CD4-positive, alpha-beta memory T cell (primary cell): ENCODE results near the gene CACNA1C. TPM values are rescaled to one million over a fixed set of nuclear protein-coding genes. Genes with fewer than 3 reads are reported as not detected.

Experiments used
- CTCF ChIA-PET: fragments of 350-600 bp; sonication (Branson Sonifier 250); formaldehyde crosslinking; loops from one replicate; lab custom pipeline; 2021; ENCODE audit warnings: inconsistent platforms; ENCODE audit not compliant: partially characterized antibody; lab: Charles Lee
- POLR2A ChIA-PET: fragments of 350-600 bp; sonication (Branson Sonifier 250); formaldehyde crosslinking; loops from one replicate; lab custom pipeline; 2021; ENCODE audit not compliant: partially characterized antibody; lab: Charles Lee
- DNase-seq, 5 donors: peaks; one replicate each; pipeline versions ENCODE4 v3.0.0 to v3.0.0-alpha.2; 2020 to 2022; ENCODE audit warnings: mixed read lengths in 1 of 5
- H3K27ac ChIP-seq: one replicate; pipeline ENCODE4 v1.7.0; 2013; ENCODE audit warnings: low read depth, low read length
- H3K27me3 ChIP-seq: 2 replicates; pipeline ENCODE4 v1.7.0; 2013; ENCODE audit warnings: mild to moderate bottlenecking, low read length, moderate library complexity; ENCODE audit not compliant: insufficient read depth
- H3K36me3 ChIP-seq: 2 replicates; pipeline ENCODE4 v1.7.0; 2013; ENCODE audit warnings: mild to moderate bottlenecking, low read length, moderate library complexity; ENCODE audit not compliant: insufficient read depth
- H3K4me1 ChIP-seq: 2 replicates; pipeline ENCODE4 v1.7.0; 2013; ENCODE audit warnings: mild to moderate bottlenecking, low read length, moderate library complexity; ENCODE audit not compliant: insufficient read depth
- H3K4me3 ChIP-seq, 2 donors: one replicate each; pipeline ENCODE4 v1.7.0; 2013; ENCODE audit warnings: low read length in 2 of 2, mild to moderate bottlenecking in 1 of 2
- H3K9me3 ChIP-seq, 2 donors: one replicate each; pipeline ENCODE4 v1.7.0; 2013; ENCODE audit warnings: low read length in 2 of 2, control low read depth in 1 of 2; ENCODE audit not compliant: control insufficient read depth in 1 of 2
- H3K27ac Mint-ChIP-seq, 7 donors: one replicate each; pipeline ENCODE4 v1.8.0; 2020 to 2021; ENCODE audit warnings: mixed read lengths in 7 of 7, mild to moderate bottlenecking in 6 of 7, inconsistent platforms in 3 of 7, moderate library complexity in 3 of 7
- H3K27me3 Mint-ChIP-seq, 2 donors: one replicate each; pipeline ENCODE4 v1.8.0; 2020 to 2021; ENCODE audit warnings: mixed read lengths in 2 of 2
- H3K36me3 Mint-ChIP-seq, 2 donors: one replicate each; pipeline ENCODE4 v1.8.0; 2020 to 2021; ENCODE audit warnings: mixed read lengths in 2 of 2, inconsistent platforms in 1 of 2, mild to moderate bottlenecking in 1 of 2
- H3K4me1 Mint-ChIP-seq, 4 donors: one replicate each; pipeline ENCODE4 v1.8.0; 2020 to 2021; ENCODE audit warnings: mixed read lengths in 4 of 4, mild to moderate bottlenecking in 1 of 4
- H3K4me3 Mint-ChIP-seq, 8 donors: one replicate each; pipeline ENCODE4 v1.8.0; 2020 to 2021; ENCODE audit warnings: mixed read lengths in 8 of 8, mild to moderate bottlenecking in 7 of 8, moderate library complexity in 6 of 8, inconsistent platforms in 3 of 8
- H3K9me3 Mint-ChIP-seq, 8 donors: one replicate each; pipeline ENCODE4 v1.8.0; 2020 to 2021; ENCODE audit warnings: mixed read lengths in 8 of 8, mild to moderate bottlenecking in 5 of 8, inconsistent platforms in 3 of 8, moderate library complexity in 1 of 8
- intact Hi-C: fragments of 100-400 bp; cut with micrococcal nuclease; formaldehyde crosslinking; loops from one replicate; pipeline ENCODE4 v1.15.1; 2023
- polyA plus RNA-seq, 2 donors: library from polyadenylated mRNA; unstranded; fragments of 300-500 nt; fragmentation: Illumina TruSeq; gene quantifications; one replicate each; pipeline ENCODE4 v1.2.3, GENCODE V29; 2021
- total RNA-seq, 2 experiments: library from RNA; stranded (reverse); gene quantifications; one replicate each; pipeline ENCODE4 v1.2.3, GENCODE V29; 2021

CACNA1C gene
- total and polyA plus RNA-seq, 4 experiments from 2014 or later = 0.05 to 0.21 (median 0.07) TPM

DNA sequence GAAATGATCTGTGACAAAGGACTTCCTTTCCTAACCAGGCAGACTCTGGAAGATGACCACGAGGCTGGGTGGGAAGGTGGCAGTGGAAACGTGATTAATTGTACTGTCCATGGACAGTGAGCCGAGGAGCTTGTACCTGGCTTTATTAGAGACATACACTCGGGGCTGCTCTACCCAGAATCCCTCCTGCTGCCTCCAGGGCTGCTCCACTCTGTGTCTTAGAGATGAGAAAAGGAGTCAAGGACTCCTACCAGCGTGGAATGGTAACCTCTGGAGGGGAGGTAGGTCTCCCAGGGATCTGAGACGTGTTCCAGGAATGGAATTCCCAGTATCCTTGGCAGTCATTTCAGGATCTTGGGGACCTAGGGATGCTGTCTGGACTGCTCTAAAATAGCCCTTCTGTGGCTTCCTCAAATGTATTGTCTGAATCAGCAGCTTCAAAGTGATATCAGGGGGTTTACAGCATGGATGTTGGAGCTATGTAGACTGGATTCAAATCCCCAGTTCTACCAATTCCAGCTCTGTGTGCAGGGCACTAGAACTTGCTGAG, 237.8 kb downstream of the CACNA1C start:
- H3K36me3 ChIP-seq = no peaks in the 10 kb centered on the region
- no peak overlapping the region for H3K27ac Mint-ChIP-seq
- no peak for DNase-seq
- no peaks in the 10 kb centered on the region for H3K9me3 Mint-ChIP-seq
- no peaks in the 10 kb centered on the region for H3K27me3 ChIP-seq
- H3K27me3 Mint-ChIP-seq = peaks cover 10 to 29% of the 10 kb centered on the region in 2 donors
- H3K27ac ChIP-seq = no peak overlapping the region
- POLR2A ChIA-PET = no interaction called here
- H3K36me3 Mint-ChIP-seq = no peaks in the 10 kb centered on the region
- H3K4me1 ChIP-seq = no peaks in the 10 kb centered on the region
- H3K4me3 ChIP-seq = no peak overlapping the region
- no peak overlapping the region for H3K4me3 Mint-ChIP-seq
- peaks cover 4 to 9% (median 5%) of the 10 kb centered on the region in 4 donors for H3K4me1 Mint-ChIP-seq
- no peaks in the 10 kb centered on the region for H3K9me3 ChIP-seq
- CTCF ChIA-PET = interaction anchor here (0.9 to 1.8 kb wide), 5 partner anchors 8 to 16 kb away, joined by 3 to 8 read pairs (median 4); no protein-coding TSS in a partner anchor
- intact Hi-C loops = no loop called here

- Mint-ChIP-seq H3K27me3 (peaks cover 6 to 22% of the 10 kb centered on the region in 2 donors), H3K36me3 (no peaks in the 10 kb centered on the region), H3K4me3 (no peak overlapping the region), H3K27ac (no peak overlapping the region), H3K4me1 (peaks cover 4 to 9% (median 5%) of the 10 kb centered on the region in 4 donors), H3K9me3 (no peaks in the 10 kb centered on the region)
- Histone ChIP-seq H3K9me3 (no peaks in the 10 kb centered on the region), H3K27ac (no peak overlapping the region), H3K36me3 (no peaks in the 10 kb centered on the region), H3K4me1 (no peaks in the 10 kb centered on the region), H3K27me3 (no peaks in the 10 kb centered on the region), H3K4me3 (no peak overlapping the region)
- intact Hi-C loops = no loop called here
- CTCF ChIA-PET = interaction anchor here (0.9 to 1.8 kb wide), 6 partner anchors 9 to 638 kb away, joined by 3 to 8 read pairs (median 4); no protein-coding TSS in a partner anchor
- DNase-seq = peak in 4 of 5 donors; percentile 11 to 24 (median 20)
- POLR2A ChIA-PET = no interaction called here
Observed at GRCh38 chr12:2291182-2291832, 238.5 kb downstream of the CACNA1C start.

GRCh38 chr12:2291947-2292346, 239.2 kb downstream of the CACNA1C start:
- ChIA-PET POLR2A (no interaction called here), CTCF (interaction anchor here (1.0 to 1.8 kb wide), 5 partner anchors 8 to 639 kb away, joined by 3 to 8 read pairs (median 5); no protein-coding TSS in a partner anchor)
- Histone ChIP-seq H3K4me1 (no peaks in the 10 kb centered on the region), H3K27ac (no peak overlapping the region), H3K36me3 (no peaks in the 10 kb centered on the region), H3K9me3 (no peaks in the 10 kb centered on the region), H3K27me3 (no peaks in the 10 kb centered on the region), H3K4me3 (no peak overlapping the region)
- H3K4me3 Mint-ChIP-seq = no peak overlapping the region
- intact Hi-C loops = no loop called here
- DNase-seq = no peak
- H3K27ac Mint-ChIP-seq = no peak overlapping the region
- peaks cover 11 to 19% of the 10 kb centered on the region in 2 donors for H3K27me3 Mint-ChIP-seq
- peaks cover 4 to 9% (median 5%) of the 10 kb centered on the region in 4 donors for H3K4me1 Mint-ChIP-seq
- H3K36me3 Mint-ChIP-seq = no peaks in the 10 kb centered on the region
- no peaks in the 10 kb centered on the region for H3K9me3 Mint-ChIP-seq

DNA sequence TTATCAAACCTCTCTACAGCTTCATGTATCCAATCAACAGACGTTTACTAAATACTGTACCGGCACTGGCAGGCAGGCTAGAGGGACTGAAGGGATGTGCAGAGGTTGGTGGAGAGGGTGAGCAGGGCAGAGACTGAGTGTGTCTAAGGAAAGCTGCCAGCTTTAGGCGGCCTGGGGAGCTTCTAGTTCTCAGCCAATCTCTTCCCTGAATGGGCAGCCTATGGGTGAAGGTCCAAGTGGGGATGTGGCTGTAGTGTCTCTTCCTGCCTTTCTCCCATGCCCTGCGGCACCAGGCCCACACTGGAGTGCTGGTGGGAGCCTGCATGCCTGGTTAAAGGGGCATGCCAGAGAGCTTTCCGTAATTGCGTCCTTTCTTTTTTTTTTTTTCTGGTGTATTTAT, 239.8 kb downstream of the CACNA1C start:
- H3K36me3 Mint-ChIP-seq = no peaks in the 10 kb centered on the region
- H3K9me3 ChIP-seq = no peaks in the 10 kb centered on the region
- H3K27ac ChIP-seq = no peak overlapping the region
- H3K27me3 Mint-ChIP-seq = peaks cover 12 to 14% of the 10 kb centered on the region in 2 donors
- no peaks in the 10 kb centered on the region for H3K4me1 ChIP-seq
- H3K36me3 ChIP-seq = no peaks in the 10 kb centered on the region
- no peak overlapping the region for H3K4me3 Mint-ChIP-seq
- intact Hi-C loops = no loop called here
- ChIA-PET CTCF (interaction anchor here (1.5 kb wide), 1 partner anchor 639 kb away, joined by 5 read pairs; no protein-coding TSS in a partner anchor), POLR2A (no interaction called here)
- H3K27ac Mint-ChIP-seq = no peak overlapping the region
- H3K4me1 Mint-ChIP-seq = peaks cover 4 to 9% (median 5%) of the 10 kb centered on the region in 4 donors
- no peak for DNase-seq
- H3K4me3 ChIP-seq = no peak overlapping the region
- H3K9me3 Mint-ChIP-seq = no peaks in the 10 kb centered on the region
- H3K27me3 ChIP-seq = no peaks in the 10 kb centered on the region

DNA sequence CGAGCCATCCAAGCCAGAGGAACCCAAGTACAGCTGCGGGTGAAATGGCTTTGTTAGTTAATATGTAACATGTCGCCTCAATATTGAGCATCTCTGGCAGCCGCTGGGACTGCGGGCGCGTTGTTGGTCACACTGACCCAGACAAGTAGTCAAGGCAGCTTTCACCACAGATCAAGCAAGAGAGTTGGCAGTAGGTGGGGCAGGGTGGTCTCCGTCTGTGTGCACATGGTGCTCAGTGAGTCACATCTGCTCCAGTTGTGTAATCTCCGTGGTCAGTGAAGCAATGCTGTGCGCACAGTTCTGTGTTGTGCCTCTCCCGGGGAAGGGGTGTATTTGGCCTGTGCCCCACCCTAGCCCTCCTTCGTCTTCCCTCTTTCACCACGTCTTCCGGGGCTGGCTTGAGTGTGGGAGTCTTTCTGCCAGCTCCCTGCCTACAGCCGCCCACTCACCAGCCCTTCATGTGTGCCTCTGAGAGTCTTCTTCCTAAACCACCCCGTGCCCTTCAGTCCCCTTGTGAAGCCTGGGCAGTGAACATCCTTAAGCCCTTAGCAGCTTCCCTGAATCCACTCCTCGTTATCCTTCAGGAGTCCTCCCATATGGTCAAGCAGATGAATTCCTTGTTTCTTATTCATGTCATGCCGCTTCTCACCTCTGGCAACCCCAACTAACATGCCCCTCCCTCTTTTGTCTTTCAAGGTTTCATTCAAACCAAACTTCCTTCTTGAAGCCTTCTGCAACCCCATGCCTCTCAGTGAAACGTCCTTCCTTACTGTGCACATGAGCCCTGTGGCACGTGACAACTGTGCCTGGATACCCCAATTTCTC, 242.1 kb downstream of the CACNA1C start:
- no peaks in the 10 kb centered on the region for H3K9me3 Mint-ChIP-seq
- intact Hi-C loops = no loop called here
- peaks cover 5 to 10% of the 10 kb centered on the region in 2 donors for H3K27me3 Mint-ChIP-seq
- Histone ChIP-seq H3K4me1 (no peaks in the 10 kb centered on the region), H3K27ac (no peak overlapping the region), H3K4me3 (no peak overlapping the region), H3K9me3 (no peaks in the 10 kb centered on the region), H3K36me3 (no peaks in the 10 kb centered on the region), H3K27me3 (no peaks in the 10 kb centered on the region)
- DNase-seq = no peak
- ChIA-PET CTCF (interaction anchor here (0.8 kb wide), 1 partner anchor 10 kb away, joined by 3 read pairs; no protein-coding TSS in a partner anchor), POLR2A (no interaction called here)
- H3K4me1 Mint-ChIP-seq = peaks cover 4 to 9% (median 6%) of the 10 kb centered on the region in 4 donors
- H3K27ac Mint-ChIP-seq = no peak overlapping the region
- H3K36me3 Mint-ChIP-seq = no peaks in the 10 kb centered on the region
- H3K4me3 Mint-ChIP-seq = no peak overlapping the region

- H3K4me1 Mint-ChIP-seq = peaks cover 4 to 9% (median 6%) of the 10 kb centered on the region in 4 donors
- no peaks in the 10 kb centered on the region for H3K27me3 ChIP-seq
- H3K36me3 ChIP-seq = no peaks in the 10 kb centered on the region
- no peak overlapping the region for H3K4me3 Mint-ChIP-seq
- ChIA-PET CTCF (no interaction called here), POLR2A (no interaction called here)
- peaks cover 5 to 10% of the 10 kb centered on the region in 2 donors for H3K27me3 Mint-ChIP-seq
- no peaks in the 10 kb centered on the region for H3K4me1 ChIP-seq
- H3K9me3 ChIP-seq = no peaks in the 10 kb centered on the region
- H3K4me3 ChIP-seq = no peak overlapping the region
- H3K27ac Mint-ChIP-seq = no peak overlapping the region
- no peaks in the 10 kb centered on the region for H3K9me3 Mint-ChIP-seq
- intact Hi-C loops = no loop called here
- H3K27ac ChIP-seq = no peak overlapping the region
- DNase-seq = no peak
- H3K36me3 Mint-ChIP-seq = no peaks in the 10 kb centered on the region
Observed at GRCh38 chr12:2295941-2296461, 243.2 kb downstream of the CACNA1C start.

GRCh38 chr12:2297004-2297403, 244.2 kb downstream of the CACNA1C start:
- CTCF ChIA-PET = no interaction called here
- Mint-ChIP-seq H3K4me1 (peaks cover 4 to 9% (median 6%) of the 10 kb centered on the region in 4 donors), H3K36me3 (no peaks in the 10 kb centered on the region), H3K4me3 (no peak overlapping the region), H3K27me3 (peaks cover 5 to 10% of the 10 kb centered on the region in 2 donors), H3K27ac (no peak overlapping the region), H3K9me3 (no peaks in the 10 kb centered on the region)
- H3K4me1 ChIP-seq = no peaks in the 10 kb centered on the region
- POLR2A ChIA-PET = no interaction called here
- no peaks in the 10 kb centered on the region for H3K36me3 ChIP-seq
- no peaks in the 10 kb centered on the region for H3K27me3 ChIP-seq
- no peak for DNase-seq
- no peak overlapping the region for H3K27ac ChIP-seq
- no peaks in the 10 kb centered on the region for H3K9me3 ChIP-seq
- no peak overlapping the region for H3K4me3 ChIP-seq
- intact Hi-C loops = no loop called here
